GM12878 (cell line): ENCODE results near the gene CCL22. TPM values are rescaled to one million over a fixed set of nuclear protein-coding genes. Genes with fewer than 3 reads are reported as not detected.

Experiments used
- ATAC-seq: fragments of 200-7000 bp; cut with Tn5 transposase; 3 replicates; pipeline ENCODE4 v1.9.1; 2020; ENCODE audit warnings: mild to moderate bottlenecking, moderate library complexity
- BruUV-seq: library from RNA; stranded (reverse); fragments of 400-500 nt; replicated peaks from 2 replicates; lab custom pipeline; 2021; lab: Mats Ljungman, UMichigan
- CTCF ChIA-PET: fragments of 300-600 bp; sonication (Branson Sonifier 250); formaldehyde crosslinking; extraction: SDS; loops from one replicate; lab custom pipeline; 2021; ENCODE audit warnings: inconsistent platforms; lab: Yijun Ruan, JAX
- POLR2A ChIA-PET: fragments of 350-600 bp; formaldehyde crosslinking; extraction: SDS; loops from one replicate; lab custom pipeline; 2021; ENCODE audit warnings: inconsistent platforms; lab: Charles Lee
- RAD21 ChIA-PET: fragments of 300-600 bp; sonication (Branson Sonifier 250); formaldehyde crosslinking; loops from one replicate; lab custom pipeline; 2023; ENCODE audit warnings: antibody characterized with exemption; ENCODE audit not compliant: unreplicated experiment; lab: Charles Lee
- SMC1A ChIA-PET: fragments of 300-600 bp; sonication (Branson Sonifier 250); formaldehyde crosslinking; loops from one replicate; lab custom pipeline; 2023; ENCODE audit not compliant: unreplicated experiment, uncharacterized antibody; lab: Charles Lee
- DNase-seq: peaks from one replicate; pipeline ENCODE4 v3.0.0-alpha.2; 2011; ENCODE audit warnings: low read depth, low spot score
- FAIRE-seq: peaks from 3 replicates; lab custom pipeline; 2011; peaks lifted over from hg19 to GRCh38; lab: Jason Lieb, UNC
- H2AFZ ChIP-seq: 2 replicates; pipeline ENCODE4 v1.6.0; 2011; ENCODE audit warnings: low read depth, low read length, control low read depth; ENCODE audit not compliant: control insufficient read depth
- H3K27ac ChIP-seq: 2 replicates; pipeline ENCODE4 v1.5.1; 2011; ENCODE audit warnings: control low read depth; ENCODE audit not compliant: control insufficient read depth, insufficient read depth
- H3K27me3 ChIP-seq, 2 experiments: replicated peaks in 1 of 2; 2 replicates each; pipeline versions ENCODE4 v1.6.0 to v1.6.1; 2011; ENCODE audit warnings: low read length in 1 of 2; ENCODE audit not compliant: control insufficient read depth in 2 of 2, insufficient read depth in 2 of 2
- H3K36me3 ChIP-seq, 2 experiments: 2 replicates each; pipeline ENCODE4 v1.5.1; 2011; ENCODE audit warnings: low read length in 1 of 2; ENCODE audit not compliant: control insufficient read depth in 2 of 2, insufficient read depth in 2 of 2
- H3K4me1 ChIP-seq: 2 replicates; pipeline ENCODE4 v1.6.1; 2011; ENCODE audit warnings: mild to moderate bottlenecking, low read length, moderate library complexity, mixed read lengths; ENCODE audit not compliant: control insufficient read depth, insufficient read depth
- H3K4me2 ChIP-seq: 2 replicates; pipeline ENCODE4 v1.6.0; 2011; ENCODE audit warnings: control low read depth; ENCODE audit not compliant: control insufficient read depth, insufficient read depth
- H3K4me3 ChIP-seq: fragments of 200-600 bp; sonication (generic); 2 replicates; pipeline ENCODE4 v1.5.1; 2016
- H3K79me2 ChIP-seq: 2 replicates; pipeline ENCODE4 v1.6.0; 2011; ENCODE audit warnings: low read length; ENCODE audit not compliant: control insufficient read depth, insufficient read depth
- H3K9ac ChIP-seq: 2 replicates; pipeline ENCODE4 v1.8.0; 2011; ENCODE audit warnings: low read length, control low read depth, mixed read lengths; ENCODE audit not compliant: control insufficient read depth, insufficient read depth
- H3K9me3 ChIP-seq: replicated peaks from 3 replicates; pipeline ENCODE4 v1.5.1; 2011; ENCODE audit warnings: mild to moderate bottlenecking, low read length; ENCODE audit not compliant: control insufficient read depth, insufficient read depth
- H4K20me1 ChIP-seq: 2 replicates; pipeline ENCODE4 v1.6.0; 2011; ENCODE audit not compliant: control insufficient read depth, insufficient read depth
- BHLHE40 ChIP-seq, 2 experiments: fragments of 450-650 bp in 1 of 2; IDR thresholded peaks; 2 replicates each; pipeline ENCODE4 v1.6.1; 2011 to 2017; ENCODE audit warnings: low read depth in 2 of 2, borderline replicate concordance in 1 of 2, improper control_type of control experiment in 1 of 2, low read length in 1 of 2, mild to moderate bottlenecking in 1 of 2
- CREM ChIP-seq: IDR thresholded peaks from 2 replicates; pipeline ENCODE4 v1.6.1; 2014; ENCODE audit warnings: antibody characterized with exemption, low read depth
- DPF2 ChIP-seq: fragments of 450-650 bp; IDR thresholded peaks from 2 replicates; pipeline ENCODE4 v1.6.1; 2017; ENCODE audit warnings: mild to moderate bottlenecking
- IKZF1 ChIP-seq: fragments of 450-650 bp; conservative IDR thresholded peaks from 2 replicates; pipeline ENCODE4 v1.6.1; 2017; ENCODE audit warnings: antibody characterized with exemption, mild to moderate bottlenecking
- KAT2A ChIP-seq: conservative IDR thresholded peaks from 2 replicates; pipeline ENCODE4 v1.6.1; 2011; ENCODE audit warnings: low read depth, low read length; ENCODE audit not compliant: control insufficient read depth
- MTA2 ChIP-seq: fragments of 450-650 bp; IDR thresholded peaks from 2 replicates; pipeline ENCODE4 v1.6.1; 2016; ENCODE audit warnings: low read depth, mild to moderate bottlenecking, moderate library complexity
- NR2F1 ChIP-seq: fragments of 450-650 bp; conservative IDR thresholded peaks from 2 replicates; pipeline ENCODE4 v1.6.1; 2017; ENCODE audit warnings: mild to moderate bottlenecking
- PAX5 ChIP-seq: IDR thresholded peaks from 2 replicates; pipeline ENCODE4 v1.6.1; 2011; ENCODE audit warnings: low read depth, low read length, borderline replicate concordance
- SMARCA5 ChIP-seq: fragments of 450-650 bp; IDR thresholded peaks from 2 replicates; pipeline ENCODE4 v1.6.1; 2017; ENCODE audit warnings: mild to moderate bottlenecking
- SREBF2 ChIP-seq: IDR thresholded peaks from 2 replicates; pipeline ENCODE4 v1.6.1; 2012; ENCODE audit warnings: mild to moderate bottlenecking, low read length
- ZNF217 ChIP-seq: fragments of 450-650 bp; IDR thresholded peaks from 2 replicates; pipeline ENCODE4 v1.6.1; 2017; ENCODE audit warnings: antibody characterized with exemption, mild to moderate bottlenecking
- WGBS: methylation state at CpG from one replicate; pipeline ENCODE4 v1.1.6; 2016; ENCODE audit warnings: low lambda C conversion rate; ENCODE audit not compliant: insufficient replicate concordance, insufficient coverage; ENCODE audit errors: missing lambda C conversion rate; 5-methylcytosine and 5-hydroxymethylcytosine counted together
- in situ Hi-C: fragments of 300-500 bp; cut with MboI; formaldehyde crosslinking; loops from 9 replicates; pipeline ENCODE4 v1.14.3; 2018; ENCODE audit warnings: mixed read lengths
- intact Hi-C: fragments of 100-400 bp; cut with micrococcal nuclease; formaldehyde crosslinking; loops from one replicate; pipeline ENCODE4 v1.14.2; 2022; ENCODE audit not compliant: unreplicated experiment
- polyA plus RNA-seq, 11 experiments: library from polyadenylated mRNA; depleted of rRNA in 4 of 11; unstranded in 6 of 11; stranded (reverse) in 5 of 11; fragments of >200 nt; fragmentation: Nextera tagmentation in 4 of 11; fragmentation: Illumina TruSeq in 1 of 11; extraction: Ambion mirVana in 4 of 11; extraction: Trizol in 1 of 11; gene quantifications; 1 replicate in 1 of 11; 2 replicates in 10 of 11; pipeline versions ENCODE4 v1.2.1 to v1.2.3, GENCODE V29; 2011 to 2016; ENCODE audit warnings: inconsistent platforms in 2 of 11, missing spikeins in 2 of 11, low read depth in 1 of 11
- total RNA-seq, 4 experiments: library from RNA; depleted of rRNA in 3 of 4; stranded (reverse); fragments of >200 nt in 3 of 4; fragmentation: Illumina TruSeq in 1 of 4; extraction: Trizol in 1 of 4; gene quantifications; 2 replicates each; pipeline versions ENCODE4 v1.2.1 to v1.2.3, GENCODE V29; 2013 to 2021
- TF ChIP-seq, protein P1 (sequence below): fragments of 450-650 bp; IDR thresholded peaks from 2 replicates; pipeline ENCODE4 v1.6.1; 2016; ENCODE audit warnings: mild to moderate bottlenecking
- TF ChIP-seq, protein P2 (sequence below): IDR thresholded peaks from 2 replicates; pipeline ENCODE4 v1.6.1; 2011; ENCODE audit warnings: low read depth, low read length, improper control_type of control experiment, borderline replicate concordance
- TF ChIP-seq, protein P3 (sequence below): fragments of 150-350 bp; IDR thresholded peaks from 2 replicates; pipeline ENCODE4 v1.6.1; 2014; ENCODE audit warnings: mild to moderate bottlenecking, low read depth, low read length
- TF ChIP-seq, protein P4 (sequence below): IDR thresholded peaks from 2 replicates; pipeline ENCODE4 v1.6.1; 2011; ENCODE audit warnings: mild to moderate bottlenecking, low read depth, low read length, moderate library complexity; ENCODE audit not compliant: insufficient replicate concordance

The CCL22 gene
- total and polyA plus RNA-seq, 10 of the 15 experiments (the other 5 are each of a cell fraction or from before 2014, with no cell fraction given): 38.0 to 704 (median 349) TPM

DNA sequence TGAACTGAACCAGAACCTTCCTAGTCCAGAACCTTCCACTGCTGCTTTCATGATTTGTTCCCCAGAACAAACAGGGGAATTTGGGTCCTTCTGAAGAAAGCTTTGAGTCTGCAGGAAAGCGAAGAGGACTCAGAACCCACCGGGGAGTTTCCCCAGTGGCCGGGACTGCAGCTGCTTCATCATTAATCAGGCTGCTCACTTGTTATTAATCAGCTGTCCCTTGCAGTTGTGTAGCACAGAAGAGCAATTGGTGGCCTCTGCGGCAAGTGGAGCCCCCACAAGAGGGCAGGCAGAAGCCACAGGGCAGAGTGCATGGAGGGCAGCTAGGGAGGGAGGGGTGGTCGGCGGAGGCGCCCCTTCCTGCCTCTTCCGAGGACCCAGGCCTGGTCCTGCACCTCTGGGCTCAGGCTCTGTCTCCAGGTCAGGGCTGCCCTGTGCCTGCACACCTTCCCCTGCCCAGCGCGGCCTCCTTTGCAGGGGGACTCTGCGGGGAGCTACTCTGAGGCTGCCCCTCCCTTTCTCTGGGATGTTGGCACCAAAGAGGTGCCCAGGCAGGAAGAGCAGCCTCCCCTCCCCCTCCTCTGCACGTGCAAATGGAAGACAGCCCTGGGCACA, 52.9 kb downstream of the CCL22 start:
- ChIA-PET CTCF (interaction anchor here (1.0 to 14.6 kb wide), 6 partner anchors 12 to 447 kb away, joined by 3 to 632 read pairs (median 3); partner anchors contain the start of genes CIAPIN1 and COQ9), SMC1A (interaction anchor here (0.7 to 4.5 kb wide), 11 partner anchors 20 to 109 kb away, joined by 3 to 93 read pairs (median 3); no protein-coding TSS in a partner anchor), RAD21 (interaction anchor here (0.9 to 6.9 kb wide), 9 partner anchors 27 to 110 kb away, joined by 3 to 87 read pairs (median 4); partner anchors contain the start of gene CX3CL1), POLR2A (interaction anchor here (0.7 to 1.4 kb wide), 6 partner anchors 12 to 107 kb away, joined by 3 to 4 read pairs (median 3); no protein-coding TSS in a partner anchor)
- H3K4me2 ChIP-seq: peak overlapping the region; percentile 50
- FAIRE-seq: no peak
- no peak overlapping the region for H2AFZ ChIP-seq
- H3K9me3 ChIP-seq: no peaks in the 10 kb centered on the region
- H3K9ac ChIP-seq: no peak overlapping the region
- BruUV-seq: no TSS peak
- H3K27me3 ChIP-seq: no peaks in the 10 kb centered on the region
- H3K79me2 ChIP-seq: no peaks in the 10 kb centered on the region
- in situ Hi-C loops (no loop called here), intact Hi-C loops (no loop called here)
- H3K36me3 ChIP-seq: no peaks in the 10 kb centered on the region
- no peak overlapping the region for H3K27ac ChIP-seq
- peaks cover 39% of the 10 kb centered on the region for H3K4me1 ChIP-seq
- 27% methylated on average over 12 of the region's 12 CpGs for WGBS
- ATAC-seq: peak; percentile 76
- no peak overlapping the region for H3K4me3 ChIP-seq
- DNase-seq: no peak
- no peaks in the 10 kb centered on the region for H4K20me1 ChIP-seq
- TF ChIP-seq NR2F1 (peak; percentile 80), IKZF1 (peak; percentile 38; the same call in 1 of the 2 replicates), PAX5 (0 out of 2 replicates have a peak, but pooled peaks have one; percentile 24), CREM (peak; percentile 28; the same call in 1 of the 2 replicates), SREBF2 (no peak), KAT2A (no peak), SMARCA5 (0 out of 2 replicates have a peak, but pooled peaks have one; percentile 35), ZNF217 (no peak), DPF2 (peak; percentile 57; the same call in 1 of the 2 replicates), BHLHE40 (IDR thresholded peaks at IDR 0.05; ENCODE audit: borderline replicate concordance in 1 of 2, low read depth in 2 of 2, low read length in 1 of 2) (peak in 1 of 2 experiments; percentile 83; a peak in 2 of 4 replicates), MTA2 (peak; percentile 73)
- TF ChIP-seq, protein P1, sequence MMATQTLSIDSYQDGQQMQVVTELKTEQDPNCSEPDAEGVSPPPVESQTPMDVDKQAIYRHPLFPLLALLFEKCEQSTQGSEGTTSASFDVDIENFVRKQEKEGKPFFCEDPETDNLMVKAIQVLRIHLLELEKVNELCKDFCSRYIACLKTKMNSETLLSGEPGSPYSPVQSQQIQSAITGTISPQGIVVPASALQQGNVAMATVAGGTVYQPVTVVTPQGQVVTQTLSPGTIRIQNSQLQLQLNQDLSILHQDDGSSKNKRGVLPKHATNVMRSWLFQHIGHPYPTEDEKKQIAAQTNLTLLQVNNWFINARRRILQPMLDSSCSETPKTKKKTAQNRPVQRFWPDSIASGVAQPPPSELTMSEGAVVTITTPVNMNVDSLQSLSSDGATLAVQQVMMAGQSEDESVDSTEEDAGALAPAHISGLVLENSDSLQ: peak; percentile 54; the same call in 1 of the 2 replicates
- TF ChIP-seq, protein P2, sequence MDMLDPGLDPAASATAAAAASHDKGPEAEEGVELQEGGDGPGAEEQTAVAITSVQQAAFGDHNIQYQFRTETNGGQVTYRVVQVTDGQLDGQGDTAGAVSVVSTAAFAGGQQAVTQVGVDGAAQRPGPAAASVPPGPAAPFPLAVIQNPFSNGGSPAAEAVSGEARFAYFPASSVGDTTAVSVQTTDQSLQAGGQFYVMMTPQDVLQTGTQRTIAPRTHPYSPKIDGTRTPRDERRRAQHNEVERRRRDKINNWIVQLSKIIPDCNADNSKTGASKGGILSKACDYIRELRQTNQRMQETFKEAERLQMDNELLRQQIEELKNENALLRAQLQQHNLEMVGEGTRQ: no peak
- TF ChIP-seq, protein P3, sequence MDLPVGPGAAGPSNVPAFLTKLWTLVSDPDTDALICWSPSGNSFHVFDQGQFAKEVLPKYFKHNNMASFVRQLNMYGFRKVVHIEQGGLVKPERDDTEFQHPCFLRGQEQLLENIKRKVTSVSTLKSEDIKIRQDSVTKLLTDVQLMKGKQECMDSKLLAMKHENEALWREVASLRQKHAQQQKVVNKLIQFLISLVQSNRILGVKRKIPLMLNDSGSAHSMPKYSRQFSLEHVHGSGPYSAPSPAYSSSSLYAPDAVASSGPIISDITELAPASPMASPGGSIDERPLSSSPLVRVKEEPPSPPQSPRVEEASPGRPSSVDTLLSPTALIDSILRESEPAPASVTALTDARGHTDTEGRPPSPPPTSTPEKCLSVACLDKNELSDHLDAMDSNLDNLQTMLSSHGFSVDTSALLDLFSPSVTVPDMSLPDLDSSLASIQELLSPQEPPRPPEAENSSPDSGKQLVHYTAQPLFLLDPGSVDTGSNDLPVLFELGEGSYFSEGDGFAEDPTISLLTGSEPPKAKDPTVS: peak; percentile 79; the same call in 1 of the 2 replicates
- TF ChIP-seq, protein P4, sequence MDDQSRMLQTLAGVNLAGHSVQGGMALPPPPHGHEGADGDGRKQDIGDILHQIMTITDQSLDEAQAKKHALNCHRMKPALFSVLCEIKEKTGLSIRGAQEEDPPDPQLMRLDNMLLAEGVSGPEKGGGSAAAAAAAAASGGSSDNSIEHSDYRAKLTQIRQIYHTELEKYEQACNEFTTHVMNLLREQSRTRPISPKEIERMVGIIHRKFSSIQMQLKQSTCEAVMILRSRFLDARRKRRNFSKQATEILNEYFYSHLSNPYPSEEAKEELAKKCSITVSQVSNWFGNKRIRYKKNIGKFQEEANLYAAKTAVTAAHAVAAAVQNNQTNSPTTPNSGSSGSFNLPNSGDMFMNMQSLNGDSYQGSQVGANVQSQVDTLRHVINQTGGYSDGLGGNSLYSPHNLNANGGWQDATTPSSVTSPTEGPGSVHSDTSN: peak; percentile 77
